Measurements from ENCODE around the gene IFRD2. TPM values are rescaled to one million over a fixed set of nuclear protein-coding genes. Genes with fewer than 3 reads are reported as not detected.

The IFRD2 gene
- total RNA-seq, 4 donors from 2014 or later: 42.0 to 129 (median 56.2) TPM

- WGBS, 2 donors: 17 to 27% methylated on average over 3 of the region's 3 CpGs
- H3K4me1 ChIP-seq: peaks cover 0 to 100% (median 73%) of the 10 kb centered on the region in 4 donors
- TF ChIP-seq POLR2A (IDR thresholded peaks at IDR 0.05): no peak
- no peak for TF ChIP-seq EP300 (IDR thresholded peaks at IDR 0.05)
- TF ChIP-seq, protein P1, sequence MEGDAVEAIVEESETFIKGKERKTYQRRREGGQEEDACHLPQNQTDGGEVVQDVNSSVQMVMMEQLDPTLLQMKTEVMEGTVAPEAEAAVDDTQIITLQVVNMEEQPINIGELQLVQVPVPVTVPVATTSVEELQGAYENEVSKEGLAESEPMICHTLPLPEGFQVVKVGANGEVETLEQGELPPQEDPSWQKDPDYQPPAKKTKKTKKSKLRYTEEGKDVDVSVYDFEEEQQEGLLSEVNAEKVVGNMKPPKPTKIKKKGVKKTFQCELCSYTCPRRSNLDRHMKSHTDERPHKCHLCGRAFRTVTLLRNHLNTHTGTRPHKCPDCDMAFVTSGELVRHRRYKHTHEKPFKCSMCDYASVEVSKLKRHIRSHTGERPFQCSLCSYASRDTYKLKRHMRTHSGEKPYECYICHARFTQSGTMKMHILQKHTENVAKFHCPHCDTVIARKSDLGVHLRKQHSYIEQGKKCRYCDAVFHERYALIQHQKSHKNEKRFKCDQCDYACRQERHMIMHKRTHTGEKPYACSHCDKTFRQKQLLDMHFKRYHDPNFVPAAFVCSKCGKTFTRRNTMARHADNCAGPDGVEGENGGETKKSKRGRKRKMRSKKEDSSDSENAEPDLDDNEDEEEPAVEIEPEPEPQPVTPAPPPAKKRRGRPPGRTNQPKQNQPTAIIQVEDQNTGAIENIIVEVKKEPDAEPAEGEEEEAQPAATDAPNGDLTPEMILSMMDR (IDR thresholded peaks at IDR 0.05): no peak
These were observed 24.0 kb downstream of the IFRD2 start for GRCh38 chr3:50268276-50268675.

DNA sequence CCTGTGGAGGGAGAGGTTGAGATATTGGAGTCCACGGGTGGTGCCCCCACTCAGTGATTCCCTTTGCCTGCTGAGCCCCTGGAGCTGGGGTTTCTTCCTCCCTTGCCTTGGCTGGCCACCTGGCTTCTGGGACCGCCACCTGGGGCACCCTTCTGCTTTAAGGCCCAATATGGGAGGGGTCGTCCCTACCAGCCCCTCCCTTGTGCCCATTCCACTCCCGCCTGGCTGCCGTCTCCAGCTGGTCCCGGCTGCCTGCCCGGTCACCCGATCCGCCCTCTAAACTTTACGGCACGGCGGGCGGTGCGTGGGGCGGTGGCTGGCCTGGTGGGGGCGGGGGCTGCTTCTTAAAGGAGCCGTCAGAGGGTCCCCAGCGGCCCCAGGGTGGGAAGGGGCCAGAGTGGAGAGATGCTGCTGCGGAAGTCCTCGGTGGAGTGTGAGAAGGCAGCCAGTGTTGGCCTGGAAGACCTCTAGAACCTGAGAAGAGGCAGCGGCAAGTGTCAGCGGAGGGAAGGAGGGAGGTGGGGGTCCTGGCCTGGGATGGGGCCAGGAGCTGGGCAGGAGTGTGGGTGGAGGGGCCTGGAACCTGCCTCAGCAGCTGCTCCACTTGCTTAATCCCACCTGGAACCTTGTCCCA is 24.8 kb downstream of the IFRD2 start:
- DNase-seq (ENCODE audit: low spot score in 2 of 2): peak; percentile 53 to 59
- WGBS, 2 donors: 10 to 16% methylated on average over 5 to 17 of the region's 22 CpGs
- Histone ChIP-seq H3K4me3 (peak overlapping the region; percentile 30 to 63 (median 44)), H3K4me1 (peaks cover 0 to 100% (median 73%) of the 10 kb centered on the region in 4 donors), H3K9me3 (no peaks in the 10 kb centered on the region), H3K27ac (peak overlapping the region; percentile 85 to 98 (median 97)), H3K36me3 (no peaks in the 10 kb centered on the region), H3K27me3 (no peaks in the 10 kb centered on the region)
- TF ChIP-seq POLR2A (IDR thresholded peaks at IDR 0.05): peak in 1 of 2 donors; percentile 62
- peak; percentile 45 to 77 for TF ChIP-seq EP300 (IDR thresholded peaks at IDR 0.05)
- TF ChIP-seq, protein P1 (IDR thresholded peaks at IDR 0.05): peak in 1 of 5 experiments; percentile 12

More at GRCh38 chr3:50268276-50268675, 24.0 kb downstream of the IFRD2 start:
- DNase-seq (ENCODE audit: low spot score in 2 of 2): no peak
- H3K27me3 ChIP-seq: no peaks in the 10 kb centered on the region
- H3K4me3 ChIP-seq: peak overlapping the region in 2 of 4 donors; percentile 38 to 63
- H3K9me3 ChIP-seq: no peaks in the 10 kb centered on the region
- no peaks in the 10 kb centered on the region for H3K36me3 ChIP-seq
- peak overlapping the region; percentile 85 to 98 (median 97) for H3K27ac ChIP-seq

- no peak for TF ChIP-seq EP300 (IDR thresholded peaks at IDR 0.05)
- TF ChIP-seq, protein P1 (IDR thresholded peaks at IDR 0.05): peak in 1 of 5 experiments; percentile 17
- no peak for TF ChIP-seq POLR2A (IDR thresholded peaks at IDR 0.05)
- H3K4me1 ChIP-seq: peaks cover 0 to 100% (median 70%) of the 10 kb centered on the region in 4 donors
- H3K27me3 ChIP-seq: no peaks in the 10 kb centered on the region
- whole genome bisulfite sequencing, 2 donors: 32 to 35% methylated on average over 7 of the region's 7 CpGs
- no peaks in the 10 kb centered on the region for H3K36me3 ChIP-seq
- H3K27ac ChIP-seq: peak overlapping the region; percentile 85 to 98 (median 97)
- DNase-seq (ENCODE audit: low spot score in 2 of 2): no peak
- no peaks in the 10 kb centered on the region for H3K9me3 ChIP-seq
- H3K4me3 ChIP-seq: peak overlapping the region; percentile 30 to 63 (median 44)
These were observed 25.4 kb downstream of the IFRD2 start for GRCh38 chr3:50266836-50267235.

DNA sequence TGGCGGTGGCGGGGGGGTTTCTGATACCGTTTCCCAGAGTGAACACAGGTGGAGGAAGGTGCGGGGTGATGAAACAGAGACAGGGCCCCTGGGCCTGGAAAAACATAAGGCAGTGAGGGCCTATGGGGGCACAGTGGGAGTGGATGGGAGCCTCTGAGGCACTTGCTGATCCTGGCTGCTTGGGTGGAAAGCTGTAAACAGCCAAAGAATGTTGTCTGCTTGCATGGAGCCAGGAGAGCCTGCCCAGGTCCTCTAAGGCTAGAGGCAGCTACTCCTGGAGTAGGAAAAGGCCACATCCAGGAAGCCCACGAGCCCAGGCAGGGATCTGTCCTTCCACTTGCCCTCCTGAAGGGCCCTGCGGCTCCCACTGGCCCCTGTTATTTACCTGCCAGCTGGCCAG is 26.2 kb downstream of the IFRD2 start:
- TF ChIP-seq EP300 (IDR thresholded peaks at IDR 0.05): no peak
- TF ChIP-seq, protein P1 (IDR thresholded peaks at IDR 0.05): no peak
- Histone ChIP-seq H3K27ac (peak overlapping the region; percentile 85 to 98 (median 97)), H3K4me3 (peak overlapping the region in 1 of 4 donors; percentile 63), H3K36me3 (no peaks in the 10 kb centered on the region), H3K27me3 (no peaks in the 10 kb centered on the region), H3K9me3 (no peaks in the 10 kb centered on the region), H3K4me1 (peaks cover 0 to 100% (median 67%) of the 10 kb centered on the region in 4 donors)
- DNase-seq (ENCODE audit: low spot score in 2 of 2): no peak
- 79 to 85% methylated on average over 6 of the region's 6 CpGs for WGBS, 2 donors

DNA sequence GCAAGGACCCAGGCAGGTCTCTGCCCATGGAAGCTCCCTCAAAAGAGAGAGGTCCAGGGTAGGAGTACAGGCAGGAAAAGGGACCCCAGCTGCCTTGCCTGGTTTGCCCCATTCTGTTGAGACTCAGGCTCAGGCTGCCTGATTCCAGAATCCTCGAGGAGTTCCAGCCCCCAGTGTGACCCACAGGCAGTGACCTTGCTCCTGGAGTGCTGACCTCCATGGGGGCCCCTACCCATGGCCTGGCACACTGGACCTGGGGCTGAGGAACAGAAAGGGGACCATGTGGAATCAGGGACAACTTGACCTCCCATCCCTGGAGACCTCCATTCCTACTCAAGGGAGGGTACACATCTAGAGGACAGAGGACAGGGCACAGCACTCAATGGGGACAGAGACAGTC is 26.7 kb downstream of the IFRD2 start:
- H3K4me1 ChIP-seq: peaks cover 0 to 100% (median 69%) of the 10 kb centered on the region in 4 donors

More for the DNA sequence above, 26.7 kb downstream of the IFRD2 start:
- Histone ChIP-seq H3K9me3 (no peaks in the 10 kb centered on the region), H3K27me3 (no peaks in the 10 kb centered on the region), H3K27ac (peak overlapping the region; percentile 85 to 98 (median 97)), H3K36me3 (no peaks in the 10 kb centered on the region), H3K4me3 (no peak overlapping the region)
- TF ChIP-seq POLR2A (IDR thresholded peaks at IDR 0.05): no peak
- no peak for TF ChIP-seq EP300 (IDR thresholded peaks at IDR 0.05)
- TF ChIP-seq, protein P1 (IDR thresholded peaks at IDR 0.05): no peak
- WGBS, 2 donors: 20 to 33% methylated on average over 1 of the region's 1 CpG
- DNase-seq (ENCODE audit: low spot score in 2 of 2): no peak
